GM12864 (cell line): Measurements from ENCODE around the gene MACF1.
"Not testable (repeated sequence)": the region's sequence is repeated elsewhere in the genome, so short reads cannot be mapped to it uniquely, and the experiment has no call there.

ENCODE experiments used
- DNase-seq: peaks from one replicate; pipeline ENCODE4 v3.0.0-alpha.2; 2011; ENCODE audit warnings: low read depth
- H3K4me3 ChIP-seq: 2 replicates; pipeline ENCODE4 v1.5.1; 2011; ENCODE audit warnings: mild to moderate bottlenecking, low read depth, low read length, control low read depth
- CTCF ChIP-seq: IDR thresholded peaks from 2 replicates; pipeline ENCODE4 v1.5.1; 2011; ENCODE audit warnings: low read depth, mild to moderate bottlenecking, moderate library complexity, low read length, control low read depth, inconsistent platforms; ENCODE audit errors: missing control alignments

The MACF1 gene

DNA sequence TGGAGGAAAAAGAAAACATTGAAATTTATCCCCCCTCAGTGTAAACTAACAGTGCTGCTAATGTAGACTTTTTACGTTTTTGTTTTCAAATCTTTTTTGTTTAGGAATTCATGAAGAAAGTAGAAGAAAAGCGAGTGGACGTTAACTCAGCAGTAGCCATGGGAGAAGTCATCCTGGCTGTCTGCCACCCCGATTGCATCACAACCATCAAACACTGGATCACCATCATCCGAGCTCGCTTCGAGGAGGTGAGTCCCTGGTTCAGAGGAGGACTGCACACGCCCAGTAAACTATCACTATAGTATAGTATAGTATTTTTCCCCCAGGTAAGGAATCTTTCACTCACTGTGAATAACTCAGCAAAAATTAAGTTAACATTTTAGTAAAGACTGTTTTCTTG, 249.1 kb downstream of the MACF1 start:
- no peak for DNase-seq

GRCh38 chr1:39458991-39459390, 254.5 kb downstream of the MACF1 start:
- no peak overlapping the region for H3K4me3 ChIP-seq
- no peak for DNase-seq
- TF ChIP-seq CTCF, result no peak

More for the DNA sequence above, 249.1 kb downstream of the MACF1 start:
- no peak for TF ChIP-seq CTCF
- no peak overlapping the region for H3K4me3 ChIP-seq

- no peak overlapping the region for H3K4me3 ChIP-seq
- no peak for DNase-seq
- TF ChIP-seq CTCF, result no peak
These were observed 257.6 kb downstream of the MACF1 start for GRCh38 chr1:39462074-39462473.

GRCh38 chr1:39466413-39467107, 262.1 kb downstream of the MACF1 start:
- H3K4me3 ChIP-seq, result no peak overlapping the region
- DNase-seq, result no peak
- TF ChIP-seq CTCF, result no peak

- not testable (repeated sequence) for DNase-seq, H3K4me3 ChIP-seq
These were observed 262.7 kb downstream of the MACF1 start for GRCh38 chr1:39467108-39467720.

GRCh38 chr1:39469150-39469549, 264.7 kb downstream of the MACF1 start:
- DNase-seq, result no peak
- no peak overlapping the region for H3K4me3 ChIP-seq
- TF ChIP-seq CTCF, result no peak

GRCh38 chr1:39470040-39470439, 265.5 kb downstream of the MACF1 start:
- DNase-seq, result no peak
- H3K4me3 ChIP-seq, result no peak overlapping the region
- TF ChIP-seq CTCF, result no peak
